DMS53 (cell line): ENCODE results near the gene ALKBH3.

Experiments
- DNase-seq: peaks from one replicate; lab custom pipeline; 2025; lab: John Stamatoyannopoulos, UW

The ALKBH3 gene

DNA sequence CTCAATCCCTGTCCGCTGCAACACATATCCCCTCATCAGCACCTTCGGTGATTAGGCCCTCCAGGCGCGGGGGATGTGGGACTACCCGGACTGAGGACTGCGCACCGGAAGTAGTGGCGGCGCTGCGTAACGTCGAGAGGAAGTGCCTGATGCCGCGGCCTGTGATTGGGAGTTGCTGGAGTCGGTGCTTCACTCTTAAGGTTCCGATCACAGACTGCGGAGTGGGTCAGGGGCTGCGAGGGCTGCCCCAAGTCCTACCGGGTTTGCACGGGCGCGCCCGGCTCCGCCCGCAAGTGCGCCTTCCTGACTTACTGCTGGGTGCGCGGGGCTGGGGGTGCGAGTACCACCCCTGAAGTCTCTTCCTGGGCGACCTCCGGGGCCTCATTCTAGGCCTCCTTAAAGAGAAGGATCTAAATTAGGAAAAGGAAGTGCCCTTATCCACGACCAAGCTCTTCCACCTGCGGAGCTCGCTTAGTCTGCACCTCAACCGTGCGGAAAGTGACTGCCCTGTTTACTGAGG lies at the start of gene ALKBH3:
TSS of gene ALKBH3 (plus strand) at position 192 of the 520 bp plus-strand sequence. CDS start 1,822 bp downstream, outside the sequence.
- peak; percentile 86 for DNase-seq

DNA sequence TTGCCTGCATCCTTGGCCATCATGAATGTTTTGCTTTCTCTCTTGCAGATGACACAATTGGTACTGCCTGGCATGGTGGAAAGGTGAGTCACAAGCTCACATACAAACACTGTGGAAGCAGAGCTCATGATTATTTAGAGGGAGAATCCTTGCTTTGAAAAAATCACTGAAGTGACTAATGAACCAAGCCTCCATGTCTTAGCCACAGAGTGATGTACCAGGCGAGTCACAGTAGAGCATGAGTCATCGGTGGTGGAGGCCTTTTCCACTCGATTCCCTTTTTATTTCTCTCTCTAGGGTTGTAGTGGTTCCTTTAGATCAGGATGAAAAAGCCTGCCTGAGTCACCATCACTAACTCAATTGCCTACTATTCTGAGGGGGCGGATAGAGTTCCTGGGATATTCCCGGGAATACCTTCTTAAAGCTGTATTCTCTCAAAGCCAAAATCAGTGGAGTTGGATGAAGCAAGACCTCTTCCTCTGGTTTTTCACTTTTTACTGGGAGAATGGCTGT lies 49.6 kb upstream of the ALKBH3 start:
- DNase-seq = peak; percentile 85

DNA sequence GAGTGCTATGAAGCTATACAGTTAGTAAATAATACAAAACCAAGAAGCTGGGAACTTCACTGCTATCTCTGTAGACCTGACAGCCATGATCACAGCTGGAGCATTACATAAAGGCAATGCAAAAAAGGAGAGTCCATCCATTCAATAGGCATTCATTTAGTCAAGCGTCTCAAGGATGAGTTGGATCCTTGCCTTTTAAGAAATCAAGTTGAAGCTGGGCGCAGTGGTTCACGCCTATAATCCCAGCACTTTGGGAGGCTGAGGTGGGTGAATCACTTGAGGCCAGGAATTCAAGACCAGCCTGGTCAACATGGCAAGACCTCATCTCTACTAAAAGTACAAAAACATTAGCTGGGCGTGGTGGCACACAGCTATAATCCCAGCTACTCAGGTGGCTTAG lies 48.1 kb upstream of the ALKBH3 start:
- DNase-seq = no peak

DNA sequence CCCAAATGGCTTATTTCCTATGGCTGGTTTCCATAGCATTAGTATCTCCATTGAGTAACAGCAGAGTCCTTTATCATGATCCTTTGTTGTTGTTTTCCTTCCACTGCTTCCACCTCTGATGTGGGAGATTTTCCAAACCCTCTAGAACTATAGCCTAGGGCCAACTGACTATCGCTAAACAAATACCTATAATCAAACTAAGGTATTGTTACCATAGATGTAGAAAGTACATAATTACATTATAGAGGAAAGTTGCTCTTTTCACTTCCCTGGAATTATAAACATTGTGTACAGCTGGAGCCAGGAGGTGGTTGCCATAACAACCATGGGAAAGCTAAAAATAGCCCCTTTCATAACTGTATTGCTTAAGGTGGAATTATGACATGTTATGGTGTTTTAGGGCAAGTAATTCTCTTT lies 47.0 kb upstream of the ALKBH3 start:
- peak; percentile 48 for DNase-seq

DNA sequence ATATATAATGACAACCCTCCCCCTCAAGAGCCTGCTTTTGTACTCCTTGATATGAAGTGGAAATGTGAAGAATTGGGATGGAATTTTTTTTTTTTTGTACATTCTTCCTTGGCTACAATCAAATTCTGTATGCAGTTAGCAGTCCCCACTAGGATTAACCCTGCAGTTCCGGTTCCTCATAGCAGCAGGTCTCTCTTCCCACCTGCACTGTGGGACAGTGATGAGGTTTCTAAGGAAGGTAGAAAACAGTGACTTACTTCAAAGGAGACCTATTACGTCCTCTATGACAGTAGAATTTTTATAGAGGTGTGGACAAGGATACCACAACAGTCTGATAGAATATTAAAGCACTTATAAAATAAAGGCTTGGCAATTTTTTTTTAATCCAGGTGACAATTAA lies 46.3 kb upstream of the ALKBH3 start:
- no peak for DNase-seq

DNA sequence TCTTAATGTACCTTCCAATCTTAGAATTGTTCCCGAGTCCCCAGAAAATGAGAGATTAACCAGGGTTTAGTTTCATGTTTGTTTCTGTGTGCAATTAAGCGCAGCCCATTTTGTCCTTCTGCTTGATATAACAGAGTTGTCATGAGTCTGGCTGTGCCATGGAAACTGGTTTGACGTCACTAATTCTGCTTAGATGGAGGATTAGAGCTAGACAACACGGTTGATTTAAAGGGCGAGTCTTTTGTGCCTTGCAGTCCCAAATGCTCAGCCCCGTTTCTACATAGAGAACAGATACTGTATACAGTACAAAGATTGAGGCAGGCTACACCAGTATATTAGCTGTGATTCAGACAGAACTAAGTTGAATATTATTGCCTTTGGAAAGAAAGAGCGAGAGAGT lies 45.5 kb upstream of the ALKBH3 start:
- no peak for DNase-seq

DNA sequence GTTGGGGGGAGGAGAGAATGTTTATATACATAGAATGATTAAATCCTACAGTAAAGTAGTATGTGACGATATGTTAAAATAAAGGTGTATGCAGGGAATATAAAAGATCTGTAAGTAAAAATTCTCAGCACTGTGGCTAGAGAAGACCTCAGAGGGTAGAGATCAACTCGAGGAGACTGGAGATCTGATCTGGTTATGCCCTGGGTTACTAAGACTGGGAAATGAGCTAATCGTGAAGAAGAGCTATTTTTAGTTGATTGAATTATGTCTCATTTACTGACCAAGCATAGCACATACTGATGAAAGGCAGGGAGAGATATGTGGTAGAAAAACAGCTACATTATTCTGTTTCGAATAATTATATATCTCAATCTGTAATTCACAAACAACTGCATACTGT lies 42.8 kb upstream of the ALKBH3 start:
- DNase-seq = no peak

DNA sequence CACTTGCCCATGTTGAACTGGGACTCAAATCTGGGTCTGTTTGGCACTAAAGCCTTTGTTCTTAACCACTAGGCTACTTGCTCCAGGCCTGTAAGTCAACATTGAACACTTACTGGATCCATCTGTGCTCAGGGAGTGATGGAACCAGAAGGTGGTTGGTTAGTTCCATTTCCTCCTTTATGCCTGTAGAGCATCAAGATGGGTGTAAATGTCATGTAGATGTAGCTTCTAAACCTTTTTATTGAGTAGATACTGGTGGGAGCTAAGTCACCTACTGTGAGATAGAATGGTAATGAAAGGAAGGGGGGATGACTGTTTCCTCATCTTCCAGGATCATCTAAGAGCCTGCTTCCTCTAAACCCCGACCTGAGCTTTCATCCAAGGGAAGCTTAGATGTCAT lies 38.6 kb upstream of the ALKBH3 start:
- no peak for DNase-seq

DNA sequence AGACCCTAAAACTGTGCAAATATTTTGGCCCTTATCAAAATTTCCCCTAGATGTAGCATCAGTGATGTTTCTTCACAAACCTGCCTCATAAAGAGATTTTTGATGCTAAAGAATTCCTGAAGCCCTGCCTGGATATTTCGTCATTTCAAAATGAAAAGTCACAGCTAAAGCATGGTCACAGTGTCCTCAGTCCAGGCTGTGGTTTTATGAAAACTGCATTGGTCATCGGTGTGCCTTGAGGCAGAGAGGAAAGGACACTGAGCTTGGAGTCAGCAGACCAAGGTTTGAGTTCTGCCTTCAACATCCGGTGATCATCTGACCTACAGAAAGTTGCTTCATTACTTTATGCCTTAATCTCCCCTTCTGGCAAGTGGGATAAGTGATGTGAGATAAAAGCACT lies 34.8 kb upstream of the ALKBH3 start:
- no peak for DNase-seq

DNA sequence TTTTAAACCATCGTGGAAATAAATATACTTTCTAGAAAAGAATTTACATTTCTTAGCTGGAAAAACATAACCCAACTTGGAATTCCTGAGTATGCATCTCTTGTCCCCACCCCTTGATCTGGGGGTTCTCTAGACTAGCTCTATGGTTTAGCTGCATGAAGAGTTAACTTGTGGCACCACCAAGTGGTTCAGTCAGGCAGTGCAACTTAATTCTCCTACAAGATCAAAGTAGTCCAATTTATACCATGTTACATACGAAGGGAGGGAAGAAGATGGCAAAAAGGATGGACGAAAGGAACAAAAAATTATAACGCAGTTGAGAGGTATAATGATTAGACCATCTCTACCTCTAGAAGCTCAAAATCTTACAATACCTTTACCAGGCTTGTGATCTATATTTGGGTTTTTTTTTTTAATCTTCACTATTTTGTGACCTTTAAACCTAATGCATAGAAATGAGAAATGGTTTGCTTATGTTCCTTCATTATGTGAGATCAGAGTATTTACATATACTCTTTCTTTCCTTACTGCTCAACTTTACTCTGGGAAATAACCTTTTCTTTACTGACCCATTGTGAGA lies 28.5 kb upstream of the ALKBH3 start:
- DNase-seq = peak; percentile 67

DNA sequence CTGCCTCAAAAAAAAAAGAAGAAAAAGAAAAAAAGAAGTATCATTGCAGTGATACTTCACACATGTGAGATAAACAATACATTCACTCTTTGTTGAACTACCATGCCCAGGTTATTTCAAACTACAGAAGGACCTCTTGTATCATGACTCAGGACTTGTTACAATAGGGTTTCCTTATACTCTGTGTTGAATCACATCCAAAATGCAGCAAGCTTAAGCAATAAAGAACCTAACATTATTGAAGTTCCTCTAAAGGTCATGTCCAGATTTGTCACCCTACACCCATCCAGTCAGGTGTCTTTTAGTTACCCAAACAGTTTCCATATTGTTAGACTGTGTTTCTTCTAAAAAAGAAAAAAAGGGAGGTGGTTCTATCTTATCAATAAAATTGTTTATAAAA lies 26.9 kb upstream of the ALKBH3 start:
- DNase-seq = no peak

DNA sequence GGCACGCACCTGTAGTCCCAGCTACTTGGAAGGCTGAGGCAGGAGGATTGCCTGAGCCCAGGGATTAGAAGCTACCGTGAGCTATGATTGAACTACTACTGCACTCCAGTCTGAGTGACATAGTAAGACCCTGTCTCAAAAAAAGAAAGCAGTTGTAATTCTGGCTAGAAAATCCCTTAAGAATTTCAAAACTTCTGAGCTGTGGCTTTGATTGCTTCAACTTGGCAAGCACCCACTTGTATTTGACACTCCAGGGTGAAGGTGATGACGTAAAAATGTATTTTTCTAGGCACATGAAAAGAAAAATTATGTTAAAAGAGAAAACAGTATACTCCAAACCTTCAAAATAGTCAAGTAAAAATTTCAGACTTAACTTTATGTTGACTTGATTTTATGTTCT lies 23.6 kb upstream of the ALKBH3 start:
- DNase-seq = no peak

DNA sequence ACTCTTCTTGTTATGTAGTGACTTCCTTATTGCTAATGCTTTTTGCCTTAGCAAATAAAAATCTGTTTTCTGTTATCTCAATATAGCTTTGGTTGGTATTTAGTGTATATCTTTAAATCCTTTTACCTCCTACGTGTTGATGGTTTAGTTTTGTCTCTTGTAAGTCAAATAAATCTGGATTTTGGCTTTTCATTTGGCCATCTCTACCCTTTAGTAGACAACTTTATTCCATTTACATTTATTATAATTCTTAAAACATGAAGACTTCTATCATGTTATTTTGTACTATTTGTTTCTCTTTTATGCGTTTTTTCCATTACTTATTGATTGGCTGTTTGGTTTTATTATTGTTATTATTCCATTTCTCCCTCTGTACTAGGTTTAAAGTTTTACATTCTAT lies 19.5 kb upstream of the ALKBH3 start:
- DNase-seq = no peak

DNA sequence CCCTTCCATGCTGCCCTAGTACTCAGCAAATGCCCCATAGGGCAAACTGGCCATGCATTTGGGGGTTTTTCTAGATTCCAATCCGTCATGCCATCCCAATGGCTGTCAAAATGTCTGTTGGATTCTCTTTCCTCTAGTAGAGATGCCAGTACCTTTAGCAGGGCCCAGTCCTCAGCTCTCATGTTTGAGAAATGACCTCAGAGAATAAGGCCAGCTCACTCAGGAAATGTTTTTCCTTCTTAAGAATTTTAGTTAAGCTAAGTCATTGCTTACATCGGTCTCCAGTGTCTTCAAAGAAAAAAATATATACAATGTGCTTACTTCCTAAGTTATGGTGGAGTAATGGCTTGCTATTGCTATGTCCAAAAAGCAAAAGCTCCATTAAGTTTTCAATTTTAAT lies 14.1 kb upstream of the ALKBH3 start:
- no peak for DNase-seq

DNA sequence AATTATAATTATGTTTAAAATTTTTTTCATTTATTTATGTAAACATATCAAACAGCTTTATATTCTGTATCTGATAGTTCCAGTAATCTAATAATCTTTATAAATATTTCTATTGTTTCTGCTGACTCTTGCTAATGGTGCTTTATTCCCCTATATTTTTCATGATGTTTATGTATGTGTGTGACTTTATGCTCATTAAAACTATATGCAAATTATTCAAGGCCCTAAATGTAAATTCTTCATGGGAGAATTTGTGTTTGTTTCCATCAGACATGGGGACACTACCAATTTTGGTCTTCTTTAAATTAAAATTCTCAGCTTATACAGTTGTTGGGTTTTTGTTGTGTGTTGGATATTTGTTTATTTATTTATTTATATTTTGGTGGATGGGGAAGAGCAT lies 13.7 kb upstream of the ALKBH3 start:
- no peak for DNase-seq

DNA sequence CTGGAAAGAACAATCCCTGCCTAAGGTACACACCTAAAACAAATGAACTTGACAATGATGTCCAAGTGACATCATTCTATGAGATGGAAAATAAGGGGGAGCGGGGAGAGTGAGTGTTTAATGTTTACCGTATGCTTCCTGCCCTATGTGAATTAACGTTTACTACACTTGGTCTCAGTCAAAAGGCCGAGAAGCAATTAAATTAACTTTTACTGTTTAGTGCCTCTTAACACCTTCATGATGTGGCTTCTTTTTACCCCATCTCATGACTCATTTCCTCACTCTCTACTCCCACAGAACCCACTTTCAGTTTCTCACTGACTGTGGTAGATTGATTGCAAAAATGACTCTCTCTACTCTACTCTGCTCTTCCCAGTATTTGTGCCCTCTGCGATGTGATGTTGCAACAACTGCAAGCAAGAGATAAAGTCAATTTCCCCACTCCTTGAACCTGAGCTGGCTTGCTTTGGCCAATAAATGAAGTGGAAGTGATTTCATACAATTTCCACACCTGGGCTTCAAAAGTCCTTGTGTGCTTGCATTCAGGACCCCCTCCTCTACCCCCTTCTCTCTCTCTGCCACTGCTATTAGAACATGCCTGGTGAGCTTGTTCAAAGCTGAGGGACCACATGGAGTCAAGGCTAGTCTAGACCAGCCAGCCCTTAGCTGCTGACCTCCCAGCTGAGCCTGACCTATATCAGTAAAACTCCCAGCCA lies 11.6 kb upstream of the ALKBH3 start:
- peak; percentile 59 for DNase-seq

DNA sequence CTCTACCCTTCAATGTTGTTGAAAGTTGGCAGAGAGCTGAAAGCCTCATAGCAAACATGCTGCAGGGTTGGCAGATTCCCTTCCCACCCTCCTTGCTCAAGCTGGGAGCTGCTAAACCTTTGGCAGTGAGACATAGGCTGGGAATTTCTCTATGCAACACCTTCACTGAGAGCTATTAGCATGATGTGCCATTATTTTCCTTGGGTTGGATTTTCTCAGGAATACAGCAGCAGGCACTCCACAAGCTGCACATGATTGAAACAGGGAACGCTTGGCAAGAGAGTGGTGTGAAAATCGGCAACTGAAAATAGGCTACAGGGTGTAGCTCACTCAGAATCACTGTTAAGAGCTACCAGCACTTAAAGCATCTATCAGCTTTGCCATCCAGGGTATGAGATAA lies 9.6 kb upstream of the ALKBH3 start:
- no peak for DNase-seq

DNA sequence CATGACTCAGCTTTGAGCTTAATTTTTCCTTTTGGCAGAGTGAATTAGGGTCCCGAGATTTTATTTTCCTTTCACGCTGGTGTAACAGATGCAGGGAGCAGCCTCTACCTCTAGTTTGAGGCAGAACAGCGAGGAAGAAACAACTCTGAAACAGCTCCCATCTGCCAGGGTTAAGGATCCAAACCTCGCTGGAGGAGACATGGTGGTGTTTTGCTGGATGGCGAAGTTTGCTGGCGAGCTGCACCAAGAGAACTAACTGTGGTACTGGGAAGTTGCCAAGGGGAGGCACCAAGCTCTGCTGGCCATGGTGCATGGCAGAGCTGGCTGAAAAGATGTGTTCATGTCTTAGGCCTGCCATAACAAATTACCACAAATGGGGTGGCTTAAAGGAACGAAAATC lies 7.6 kb upstream of the ALKBH3 start:
- no peak for DNase-seq

DNA sequence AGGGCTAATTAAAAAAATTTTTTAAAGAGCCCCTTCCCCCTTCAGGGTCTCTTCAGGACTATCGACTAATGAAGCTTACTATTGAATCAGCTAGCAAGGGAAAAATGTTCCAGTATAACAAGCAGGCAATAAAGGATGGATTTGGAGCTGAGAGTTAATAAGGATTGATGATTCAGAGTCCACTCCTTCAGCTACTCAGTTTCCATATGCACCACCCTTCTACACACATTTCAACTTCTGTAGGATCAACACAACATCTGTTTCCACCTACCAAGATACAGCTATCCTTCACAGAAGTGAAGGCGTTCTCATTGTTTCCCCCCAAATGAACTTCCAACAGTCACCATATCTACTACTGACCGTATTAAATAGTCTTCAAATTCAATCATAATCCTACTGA lies 6.6 kb upstream of the ALKBH3 start:
- no peak for DNase-seq

DNA sequence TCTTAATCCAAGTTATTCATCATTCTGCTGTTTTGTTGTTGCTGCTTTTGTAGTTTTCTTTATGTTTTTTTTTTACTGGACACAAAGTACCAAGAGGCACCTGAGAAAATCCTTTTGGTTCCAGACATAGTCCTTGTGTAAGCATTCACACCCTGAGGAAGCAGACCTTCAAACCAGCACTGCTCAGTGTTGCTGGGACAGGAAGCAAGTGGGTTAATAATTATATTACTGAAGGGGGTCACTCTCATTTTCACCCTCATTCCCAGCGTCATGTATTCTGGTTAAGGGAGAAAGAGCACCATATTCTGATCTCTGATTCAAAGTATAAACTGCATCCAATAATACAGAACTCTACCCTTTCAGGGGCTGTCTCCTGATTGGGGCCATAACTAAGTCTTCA lies 5.9 kb upstream of the ALKBH3 start:
- DNase-seq = no peak

DNA sequence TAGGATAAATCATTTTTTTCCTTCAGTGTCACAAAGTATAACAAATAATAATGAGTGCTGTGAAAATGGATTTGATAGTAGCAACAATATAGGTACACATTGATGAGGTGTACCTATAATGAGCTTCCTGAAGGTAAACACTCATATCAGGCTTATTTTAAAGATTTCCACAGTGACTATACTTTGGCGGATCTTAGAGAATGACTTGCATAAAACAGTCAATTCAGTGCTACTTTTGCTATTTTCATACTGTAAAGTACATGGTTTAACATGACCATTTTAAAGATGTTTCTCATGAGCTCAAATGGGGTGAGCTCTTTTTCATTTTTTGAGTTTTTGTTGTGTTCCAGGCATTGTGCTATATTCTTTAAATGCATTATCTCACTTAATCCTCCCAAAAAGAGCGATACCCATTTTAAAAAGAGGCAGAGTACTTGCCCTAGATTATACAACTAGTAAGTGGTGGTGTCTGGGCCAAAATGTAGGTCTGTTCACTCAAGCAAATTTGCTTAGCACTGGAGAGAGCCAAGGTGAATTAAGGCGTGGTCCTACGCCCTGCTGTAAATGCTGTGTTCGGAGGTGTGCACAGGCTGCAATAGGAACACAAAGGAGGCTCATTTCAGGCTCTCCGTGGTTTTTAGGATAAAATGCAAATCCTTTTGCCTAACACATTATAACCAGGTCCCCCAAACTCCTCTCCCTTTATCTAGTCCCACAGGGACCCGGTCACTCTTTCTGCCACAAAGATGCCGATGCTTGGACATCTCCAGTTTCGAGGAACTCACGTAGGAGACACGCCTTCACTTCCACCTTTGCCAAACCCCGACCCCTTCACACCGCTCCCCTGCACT lies 617 bp upstream of the ALKBH3 start:
- no peak for DNase-seq

DNA sequence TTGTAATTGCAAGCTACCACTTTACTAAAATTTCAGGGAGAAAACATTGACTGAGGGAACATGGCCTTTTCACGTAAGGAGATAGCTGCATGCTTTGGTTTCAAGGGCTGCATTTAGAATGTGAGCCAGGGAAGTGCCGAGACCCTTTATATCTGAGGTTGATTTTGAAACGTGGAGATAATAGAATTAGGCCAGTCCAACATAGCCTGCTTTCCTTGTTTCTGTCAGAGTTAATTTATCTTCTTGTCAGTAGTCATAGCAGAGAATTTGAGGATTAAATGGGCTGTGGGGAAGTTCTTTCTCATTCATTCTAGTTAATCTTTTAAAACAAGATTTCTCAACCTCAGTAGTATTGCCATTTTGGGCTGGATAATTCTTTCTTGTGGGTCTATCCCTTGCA lies 12.2 kb downstream of the ALKBH3 start:
- DNase-seq = no peak

DNA sequence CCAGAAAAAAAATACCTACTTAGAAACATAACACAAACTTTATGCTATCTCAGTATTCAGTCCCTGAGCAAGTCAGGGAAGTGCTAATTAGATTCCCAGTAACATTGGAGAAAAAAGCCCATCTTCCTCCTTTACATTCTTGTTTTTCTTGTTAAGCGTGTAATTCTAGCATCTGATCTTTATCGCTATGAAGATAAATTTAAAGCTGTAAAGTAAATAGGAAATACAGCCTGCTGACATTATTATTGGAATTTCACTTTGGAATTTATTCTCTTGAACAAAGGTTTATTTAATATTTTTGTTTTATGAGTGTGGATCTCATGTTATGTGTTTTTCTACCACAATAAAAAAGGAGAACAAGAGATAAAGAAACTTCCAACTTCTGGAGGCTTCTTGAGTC lies 13.9 kb downstream of the ALKBH3 start:
- no peak for DNase-seq
